Fibroblast of skin of left biceps (primary cell): ENCODE measurements around the gene DNAJC18.
"Not testable (repeated sequence)": the region's sequence is repeated elsewhere in the genome, so short reads cannot be mapped to it uniquely, and the experiment has no call there.

ENCODE experiments used
- DNase-seq, 2 experiments: peaks; one replicate each; pipeline ENCODE4 v3.0.0-alpha.2; 2013; ENCODE audit warnings: low read depth in 2 of 2

The DNAJC18 gene

GRCh38 chr5:139439013-139439903 is at the start of gene DNAJC18:
TSS of gene DNAJC18 (minus strand) at chr5:139439525. CDS start at chr5:139439445, 80 bp downstream.
- peak; percentile 68 to 73 for DNase-seq

- no peak for DNase-seq
Measured at GRCh38 chr5:139488260-139488659, 48.9 kb upstream of the DNAJC18 start.

- no peak for DNase-seq
Measured at GRCh38 chr5:139486201-139486600, 46.9 kb upstream of the DNAJC18 start.

GRCh38 chr5:139482890-139483208 is 43.5 kb upstream of the DNAJC18 start:
- not testable (repeated sequence) for DNase-seq

GRCh38 chr5:139482050-139482889 is 42.9 kb upstream of the DNAJC18 start, which contains the start of gene STING1:
TSS of gene STING1 (minus strand) at chr5:139482758. CDS start at chr5:139481704, 1,054 bp downstream.
- DNase-seq: peak; percentile 94 to 95

GRCh38 chr5:139481580-139482049 is 42.3 kb upstream of the DNAJC18 start:
- DNase-seq: no peak

GRCh38 chr5:139481122-139481533 is 41.8 kb upstream of the DNAJC18 start:
- no peak for DNase-seq

DNA sequence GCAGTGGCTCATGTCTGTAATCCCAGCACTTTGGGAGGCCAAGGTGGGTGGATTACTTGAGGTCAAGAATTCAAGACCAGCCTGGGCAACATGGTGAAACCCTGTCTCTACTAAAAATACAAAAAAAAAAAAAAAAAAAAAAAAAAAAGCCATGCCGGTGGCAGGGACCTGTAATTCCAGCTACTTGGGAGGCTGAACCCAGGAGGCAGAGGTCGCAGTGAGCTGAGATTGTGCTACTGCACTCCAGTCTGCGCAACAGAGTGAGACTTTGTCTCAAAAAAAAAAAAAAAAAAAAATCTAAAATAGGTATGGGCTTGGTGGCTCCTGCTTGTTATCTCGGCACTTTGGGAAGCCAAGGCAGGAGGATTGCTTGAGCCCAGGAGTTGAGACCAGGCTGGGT is 40.4 kb upstream of the DNAJC18 start:
- DNase-seq: not testable (repeated sequence)

DNA sequence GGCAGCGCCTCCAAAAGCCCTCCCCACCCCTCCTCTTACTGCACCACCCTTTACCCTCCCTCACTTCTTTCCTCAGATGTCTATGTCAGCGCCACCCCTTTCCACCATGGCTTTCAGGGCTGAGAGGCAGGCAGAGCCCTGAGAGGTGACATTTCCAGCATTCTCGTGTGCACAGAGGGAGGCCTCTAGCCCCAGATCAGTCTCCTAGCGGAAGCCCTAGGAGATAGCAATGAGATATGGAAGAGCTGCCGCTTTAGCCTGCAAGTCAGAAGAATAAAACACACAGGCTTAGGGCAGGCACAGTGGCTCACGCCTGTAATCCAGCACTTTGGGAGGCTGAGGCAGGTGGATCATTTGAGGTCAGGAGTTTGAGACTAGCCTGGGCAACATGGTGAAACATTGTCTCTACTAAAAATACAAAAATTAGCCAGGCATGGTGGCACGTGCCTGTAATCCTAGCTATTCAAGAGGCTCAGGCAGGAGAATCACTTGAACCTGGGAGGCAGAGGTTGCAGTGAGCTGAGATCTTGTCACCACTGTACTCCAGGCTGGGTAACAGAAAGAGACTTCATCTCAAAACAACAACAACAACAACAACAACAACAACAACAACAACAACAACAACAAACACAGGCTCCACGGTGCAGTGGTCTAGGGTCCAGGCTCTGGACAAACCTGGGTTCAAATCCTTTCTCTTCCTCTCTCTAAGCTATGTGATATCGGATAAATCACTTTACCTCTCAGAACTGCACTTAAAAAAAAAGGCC is 39.5 kb upstream of the DNAJC18 start:
- DNase-seq: not testable (repeated sequence)

DNA sequence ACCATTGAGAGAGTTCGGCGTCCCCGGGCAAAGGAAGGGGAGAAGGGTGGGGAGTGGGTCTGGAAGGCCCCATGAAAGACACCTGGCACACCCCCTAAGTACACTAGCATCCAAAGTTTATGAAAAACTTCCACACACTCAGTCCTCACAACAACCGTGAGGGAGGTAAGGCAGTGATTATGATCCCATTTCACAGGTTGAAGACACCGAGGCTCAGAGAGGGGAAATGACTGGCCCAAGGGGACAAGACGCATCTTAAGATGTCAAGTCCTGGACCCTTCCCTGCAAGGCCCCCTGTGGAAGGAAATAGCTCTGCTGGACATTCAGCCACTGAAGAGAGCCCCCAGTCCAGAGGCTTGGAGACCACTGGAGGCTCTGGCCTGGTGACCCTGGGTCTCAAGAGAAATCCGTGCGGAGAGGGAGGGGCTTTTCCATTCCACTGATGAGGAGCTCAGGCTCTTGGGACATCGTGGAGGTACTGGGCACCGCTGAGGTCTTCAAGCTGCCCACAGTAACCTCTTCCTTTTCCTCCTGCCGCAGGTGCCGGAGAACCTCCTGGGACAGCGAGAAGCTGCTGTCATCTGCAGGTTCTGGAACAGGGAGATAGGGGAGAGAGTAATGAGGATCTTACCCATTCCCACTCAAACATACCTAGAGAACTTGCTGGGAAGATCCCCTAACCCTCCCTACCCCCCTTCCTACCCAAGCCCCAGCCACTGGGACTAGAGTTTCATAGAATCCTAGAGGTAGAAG is 36.7 kb upstream of the DNAJC18 start:
- no peak for DNase-seq

DNA sequence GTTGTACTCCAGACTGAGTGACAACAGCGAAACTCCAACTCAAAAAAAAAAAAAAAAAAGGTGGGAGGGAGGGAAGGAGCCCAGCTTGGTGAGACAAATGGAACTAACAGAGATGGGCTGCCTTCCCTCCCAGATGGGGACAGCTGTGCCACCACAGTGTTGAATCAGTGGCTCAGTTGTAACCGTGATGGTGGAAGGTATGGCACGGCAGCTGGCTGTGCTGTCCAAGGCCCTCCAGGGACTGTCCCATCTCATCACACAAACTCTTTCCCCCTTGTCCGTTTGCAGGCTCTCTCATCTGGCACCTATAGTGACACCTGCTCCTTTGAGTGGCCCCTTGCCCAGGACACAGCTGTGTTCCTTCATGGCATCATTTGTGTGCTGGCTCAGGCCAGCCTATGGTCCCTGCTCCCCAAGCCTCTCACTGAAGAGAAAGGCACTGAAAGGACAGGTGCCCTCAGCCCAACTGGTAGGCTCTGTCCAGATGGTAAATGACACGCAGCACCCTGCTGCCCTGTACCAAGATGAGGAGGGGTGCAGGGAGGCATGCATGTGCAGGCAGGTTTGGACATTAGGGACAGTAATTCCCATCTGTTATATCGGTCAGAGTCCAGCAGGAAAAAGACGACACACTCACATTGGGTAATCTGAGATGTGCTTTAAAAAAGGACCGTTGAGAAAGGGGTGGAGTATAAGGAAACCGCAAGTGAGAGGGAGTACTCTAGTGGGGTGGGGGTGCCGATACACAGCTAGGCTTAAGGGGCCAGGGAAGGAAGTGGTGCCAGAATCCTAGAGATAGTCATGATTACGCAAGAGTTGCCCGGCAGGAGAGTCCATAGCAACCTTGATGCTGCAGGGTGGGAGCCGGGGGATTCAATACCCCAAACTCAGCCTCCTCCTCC is 35.8 kb upstream of the DNAJC18 start:
- DNase-seq: peak; percentile 59 to 69

DNA sequence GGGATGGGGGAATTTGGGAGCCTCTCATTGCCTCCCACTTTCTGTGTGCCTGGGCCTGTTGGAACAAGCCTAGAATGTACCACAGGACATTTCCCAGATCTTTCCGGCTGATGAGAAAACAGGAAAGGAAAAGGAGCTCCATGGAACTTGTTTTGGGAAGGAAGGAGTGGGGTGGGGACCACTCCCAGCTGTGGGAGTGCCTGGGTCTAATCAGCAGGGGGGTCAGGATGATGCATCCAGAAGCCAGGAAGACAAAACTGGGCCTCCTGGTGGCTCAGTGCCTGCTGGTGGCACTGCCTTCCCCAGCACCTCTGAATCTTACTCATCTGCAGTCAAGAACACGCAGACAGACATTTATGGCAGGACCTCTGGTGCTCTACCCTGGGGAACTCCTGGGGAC is 34.2 kb upstream of the DNAJC18 start:
- no peak for DNase-seq

- DNase-seq: no peak
Measured at GRCh38 chr5:139473105-139473504, 33.8 kb upstream of the DNAJC18 start.

GRCh38 chr5:139472386-139473030 is 33.2 kb upstream of the DNAJC18 start:
- no peak for DNase-seq

DNA sequence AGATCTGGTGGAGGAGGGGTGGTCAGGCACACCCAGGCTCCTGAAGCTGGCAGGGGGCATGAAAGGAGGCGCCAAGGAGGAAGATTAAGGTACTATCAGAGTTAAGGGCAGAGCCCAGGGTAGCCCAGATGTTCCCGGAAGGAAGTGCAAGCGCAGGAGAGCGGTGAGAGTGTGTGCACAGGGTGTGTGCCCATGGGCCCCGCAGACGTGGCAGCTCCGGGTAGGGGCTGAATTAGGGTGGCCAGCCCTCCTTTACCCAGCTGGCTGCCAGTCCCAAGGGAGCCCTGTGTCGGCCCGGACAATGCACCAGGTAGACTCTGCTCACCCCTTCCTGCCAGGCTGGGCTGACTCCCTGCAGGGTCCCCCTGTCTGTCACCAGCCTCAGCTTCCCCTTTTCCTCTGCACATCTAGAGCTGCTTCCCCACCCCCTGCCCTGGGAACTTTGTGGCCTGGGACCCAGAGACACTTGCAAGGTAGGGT is 31.5 kb upstream of the DNAJC18 start, which contains the start of gene SMIM33:
Gene SMIM33 (plus strand): TSS at position 184 of the 480 bp plus-strand sequence. CDS start 118 bp downstream, at position 302.
- no peak for DNase-seq

GRCh38 chr5:139468421-139468931 is 29.2 kb upstream of the DNAJC18 start:
- DNase-seq: no peak

GRCh38 chr5:139462586-139463276 is 23.4 kb upstream of the DNAJC18 start, which contains the start of gene ECSCR:
TSS of gene ECSCR (minus strand) at chr5:139462743. CDS start at chr5:139462670, 73 bp downstream.
- DNase-seq: no peak

DNA sequence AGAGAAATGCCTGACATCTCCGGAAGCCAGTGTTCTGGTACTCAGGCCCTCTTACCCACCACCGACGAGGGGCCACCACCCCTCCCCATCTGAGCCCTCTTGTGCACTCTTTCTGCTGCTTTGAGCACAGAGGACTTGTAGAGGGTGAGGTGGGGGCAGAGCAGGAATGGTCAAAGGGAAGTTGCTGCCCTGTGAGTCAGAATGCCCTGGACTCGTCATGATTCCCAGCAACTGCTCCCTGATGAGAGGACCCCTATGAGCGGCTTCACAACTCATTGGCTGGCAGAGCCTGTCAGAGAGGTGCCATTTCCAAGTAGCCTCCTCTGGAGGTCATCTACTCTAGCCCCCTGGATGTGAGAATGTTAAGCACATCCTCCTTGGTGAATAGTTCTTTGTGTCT is 22.4 kb upstream of the DNAJC18 start:
- DNase-seq: no peak
